HL-60/S4 treated with retinoic acid at 250 ng/mL for 4 days and 3 days (cell line): ENCODE data around the gene IL7R.

Experiments
- in situ Hi-C: fragments of 300-500 bp; cut with MboI; formaldehyde crosslinking; loops from 2 replicates; pipeline ENCODE4 v1.7.0; 2022; ENCODE audit warnings: low sequenced_read_pairs

The IL7R gene

DNA sequence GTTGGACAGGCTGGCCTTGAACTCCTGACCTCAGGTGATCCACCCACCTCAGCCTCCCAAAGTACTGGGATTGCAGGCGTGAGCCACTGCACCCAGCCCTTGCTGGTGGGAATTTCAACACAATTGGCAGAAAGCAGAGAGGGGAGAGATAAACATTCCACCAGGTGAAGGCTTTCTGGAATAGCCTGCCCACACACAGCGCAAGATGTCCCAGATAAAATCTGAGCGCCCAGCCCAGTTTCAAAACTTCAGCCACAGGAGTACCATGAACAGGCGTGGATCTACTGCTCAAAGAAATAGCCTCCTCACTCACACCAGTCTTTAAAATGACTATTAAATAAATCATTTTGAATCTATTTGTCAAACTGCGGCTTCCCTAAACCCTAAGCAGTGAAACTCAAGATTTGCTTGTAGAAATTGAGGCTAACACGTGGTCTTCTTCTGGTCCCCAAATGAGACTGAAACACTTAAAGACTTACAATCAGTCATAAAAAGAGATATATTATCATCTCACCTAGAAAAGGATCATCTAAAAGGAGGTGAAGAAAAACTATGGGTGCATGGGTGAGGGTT lies 47.0 kb downstream of the IL7R start:
- in situ Hi-C loops = no loop called here

DNA sequence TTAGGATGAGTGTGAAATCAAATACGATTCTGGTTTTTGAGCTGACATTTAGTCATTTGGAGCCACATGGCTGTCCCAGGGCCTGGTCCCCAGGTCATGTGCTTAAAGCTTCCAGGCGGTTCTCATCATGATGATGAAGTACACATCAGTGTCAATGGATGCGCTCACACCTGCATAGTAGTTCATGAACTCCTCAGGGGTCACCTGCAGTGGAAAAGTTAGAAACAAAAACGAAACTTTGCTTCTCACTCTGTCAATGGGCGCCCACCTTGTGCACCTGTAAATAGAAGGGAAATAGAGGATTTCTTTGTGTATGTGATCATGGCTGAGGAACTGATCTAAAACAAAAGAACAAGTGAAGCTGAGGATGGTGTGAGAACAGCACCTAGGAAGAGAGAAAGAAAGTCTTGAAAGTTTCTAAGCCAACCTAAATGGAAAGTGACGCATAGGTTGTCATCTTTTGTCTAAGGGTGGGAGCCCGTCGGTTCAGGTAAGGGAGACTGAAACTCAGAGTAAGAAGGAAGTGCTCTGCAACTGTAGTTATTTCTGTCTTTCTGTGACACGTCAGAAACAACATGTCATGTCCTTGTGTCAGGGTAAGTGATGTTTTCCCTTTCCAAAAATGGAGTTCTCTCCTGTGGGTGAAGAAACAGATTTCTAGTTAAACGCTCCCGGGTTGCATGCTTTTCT lies 47.9 kb downstream of the IL7R start:
- in situ Hi-C loops = no loop called here

DNA sequence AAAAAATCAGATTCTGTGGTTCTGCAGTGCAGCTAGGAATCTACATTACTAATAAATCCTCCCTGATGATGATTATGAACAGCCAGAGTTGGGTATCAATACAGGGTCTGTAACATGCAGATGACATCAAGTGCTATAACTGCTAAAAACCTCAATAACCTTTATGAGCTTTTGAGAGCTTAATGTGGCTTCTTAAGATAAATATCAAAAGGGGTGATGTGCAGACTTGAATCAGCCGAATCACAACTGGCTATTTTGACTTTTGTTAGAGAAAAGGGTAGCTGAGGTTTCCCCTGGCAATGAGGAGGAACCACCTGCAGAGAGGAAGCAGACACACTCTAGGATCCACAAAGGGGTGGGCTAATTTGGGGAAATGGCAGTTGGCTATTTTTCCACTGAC lies 51.5 kb downstream of the IL7R start:
- in situ Hi-C loops = no loop called here

DNA sequence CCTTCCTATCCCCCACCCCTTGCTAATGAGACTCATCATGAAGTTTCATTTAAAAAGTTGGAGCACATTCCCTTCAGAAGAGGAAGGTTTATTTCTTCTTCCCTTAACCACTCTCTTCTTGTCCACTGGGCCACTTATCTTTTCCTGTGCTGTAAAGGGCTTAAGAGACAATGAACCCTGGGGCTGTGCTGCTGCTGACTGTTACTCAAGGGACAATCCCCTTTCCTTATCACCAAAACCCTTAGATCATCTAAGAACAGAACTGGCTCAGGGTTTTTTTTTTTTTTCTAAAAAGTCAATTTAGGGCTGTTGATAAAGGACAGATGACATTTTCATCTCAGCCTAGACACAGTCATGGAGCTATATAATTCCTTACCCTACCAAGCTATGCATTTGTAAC lies 52.1 kb downstream of the IL7R start:
- in situ Hi-C loops = no loop called here

DNA sequence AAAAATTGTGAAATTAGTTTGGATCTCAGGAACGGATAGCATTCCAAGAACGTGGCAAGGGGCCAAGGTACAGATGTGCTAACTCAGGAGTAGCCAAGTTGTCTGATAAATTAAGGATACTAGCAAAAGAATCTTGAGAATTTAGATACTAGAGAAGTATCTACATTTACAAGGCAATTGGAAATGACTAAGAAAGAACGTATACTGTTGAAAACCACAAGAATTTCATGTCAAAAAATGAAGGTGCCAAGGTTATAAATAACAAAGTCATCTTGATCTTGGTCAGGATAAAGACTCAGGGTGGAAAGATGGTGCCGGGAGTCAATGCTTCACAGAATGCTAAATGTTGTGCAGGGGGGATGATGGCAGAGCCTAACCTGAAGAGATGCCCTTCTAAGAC lies 62.5 kb downstream of the IL7R start:
- in situ Hi-C loops = no loop called here

DNA sequence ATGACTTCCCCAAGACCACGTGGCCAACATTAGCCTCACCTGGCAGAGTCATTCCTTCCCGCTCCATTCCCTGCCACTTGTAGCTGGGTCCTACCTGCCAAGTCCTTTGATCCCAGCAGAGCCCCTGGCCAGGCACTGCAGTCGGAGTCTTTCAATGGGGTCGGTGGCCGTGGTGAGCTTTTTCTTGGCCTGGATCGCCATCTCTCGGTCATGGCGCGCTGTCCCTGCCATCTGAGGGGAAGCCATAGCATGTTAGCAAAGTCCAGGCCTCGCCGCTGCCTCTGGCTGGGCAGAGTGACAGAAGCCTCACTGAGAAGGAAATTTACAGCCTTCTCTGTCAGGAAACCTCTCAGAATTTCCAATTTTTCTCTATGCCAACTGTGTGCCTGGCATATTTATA lies 64.2 kb downstream of the IL7R start:
- in situ Hi-C loops = loop anchor here (10.0 kb wide), 3 partner anchors 146 to 826 kb away; no protein-coding TSS in a partner anchor

DNA sequence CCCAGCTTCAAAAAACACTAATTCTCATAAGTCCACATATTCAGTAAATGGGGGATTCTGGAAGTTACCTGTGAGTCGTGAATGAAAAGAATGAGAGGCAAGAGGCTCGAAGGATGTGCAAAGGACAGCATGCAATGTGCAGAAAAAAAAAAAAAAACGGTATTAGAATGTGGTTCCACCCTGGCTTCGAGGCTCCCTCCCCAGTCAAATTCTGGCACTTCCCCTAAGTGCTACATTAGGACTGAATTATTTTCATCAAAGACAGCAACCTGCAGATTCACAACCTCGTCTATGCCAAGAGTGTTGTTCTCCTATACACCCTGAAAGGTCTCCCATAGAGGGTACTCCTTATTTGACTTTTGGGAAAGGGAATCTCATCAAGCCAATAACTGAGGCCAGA lies 65.2 kb downstream of the IL7R start:
- in situ Hi-C loops = loop anchor here (10.0 kb wide), 3 partner anchors 147 to 827 kb away; no protein-coding TSS in a partner anchor

DNA sequence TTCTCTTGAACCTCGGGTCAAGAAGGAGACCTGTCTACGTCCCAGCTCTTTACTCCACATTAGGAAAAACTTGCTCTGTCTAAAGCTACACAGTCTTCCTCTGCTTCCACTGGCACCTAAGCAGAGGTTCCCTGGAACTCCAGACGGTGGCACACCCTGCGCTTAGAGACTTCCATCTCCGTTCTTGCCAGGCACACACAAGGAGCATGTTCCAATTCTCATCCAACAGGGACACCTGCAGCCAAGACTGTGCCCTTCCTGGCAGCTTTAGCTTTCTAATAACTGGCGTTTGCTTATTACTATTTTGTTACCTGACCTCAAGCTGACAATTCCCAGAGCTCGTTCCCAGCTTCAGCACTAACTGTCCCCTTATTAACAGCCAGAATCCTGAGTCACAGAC lies 65.8 kb downstream of the IL7R start:
- in situ Hi-C loops = loop anchor here (10.0 kb wide), 3 partner anchors 148 to 828 kb away; no protein-coding TSS in a partner anchor

DNA sequence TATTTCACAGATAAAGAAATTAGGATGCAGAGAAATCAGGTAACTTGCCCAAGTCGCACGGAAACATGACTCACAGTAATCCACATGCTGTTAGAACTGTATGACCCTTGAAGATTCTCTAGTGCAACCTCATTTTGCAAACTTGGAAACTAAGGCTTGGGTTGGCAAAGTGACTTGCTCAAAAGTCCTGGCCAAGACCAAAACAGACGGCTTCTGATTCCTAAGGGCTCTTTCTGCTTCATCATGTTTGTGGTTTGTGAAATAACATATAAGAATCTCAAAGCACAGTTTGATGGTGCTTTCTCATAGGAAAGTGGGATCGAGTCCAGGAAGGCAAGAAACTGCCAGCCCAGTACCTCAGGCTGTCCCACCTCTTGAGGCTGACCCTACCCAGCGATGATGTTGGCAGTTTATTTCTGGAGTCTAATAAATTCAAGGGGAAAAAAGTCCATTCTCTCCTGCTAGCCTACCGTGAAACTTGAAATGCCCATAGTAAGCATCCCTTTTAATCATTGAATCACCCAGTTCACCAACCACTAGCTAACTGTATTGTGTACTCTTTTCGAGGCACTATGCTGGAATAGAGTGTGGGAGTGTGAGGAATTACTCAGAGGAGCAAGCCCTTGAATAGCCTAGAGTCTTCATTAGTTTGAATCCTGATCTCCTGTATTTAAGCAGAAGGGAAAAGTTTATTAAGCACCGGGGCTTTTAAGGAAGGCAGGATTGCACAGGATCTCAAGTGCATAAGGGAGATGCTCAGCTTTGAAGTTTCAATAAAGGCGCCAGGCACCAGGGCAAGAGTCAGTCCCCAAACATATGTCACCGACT lies 67.6 kb downstream of the IL7R start:
- in situ Hi-C loops = loop anchor here (10.0 kb wide), 3 partner anchors 150 to 830 kb away; no protein-coding TSS in a partner anchor

DNA sequence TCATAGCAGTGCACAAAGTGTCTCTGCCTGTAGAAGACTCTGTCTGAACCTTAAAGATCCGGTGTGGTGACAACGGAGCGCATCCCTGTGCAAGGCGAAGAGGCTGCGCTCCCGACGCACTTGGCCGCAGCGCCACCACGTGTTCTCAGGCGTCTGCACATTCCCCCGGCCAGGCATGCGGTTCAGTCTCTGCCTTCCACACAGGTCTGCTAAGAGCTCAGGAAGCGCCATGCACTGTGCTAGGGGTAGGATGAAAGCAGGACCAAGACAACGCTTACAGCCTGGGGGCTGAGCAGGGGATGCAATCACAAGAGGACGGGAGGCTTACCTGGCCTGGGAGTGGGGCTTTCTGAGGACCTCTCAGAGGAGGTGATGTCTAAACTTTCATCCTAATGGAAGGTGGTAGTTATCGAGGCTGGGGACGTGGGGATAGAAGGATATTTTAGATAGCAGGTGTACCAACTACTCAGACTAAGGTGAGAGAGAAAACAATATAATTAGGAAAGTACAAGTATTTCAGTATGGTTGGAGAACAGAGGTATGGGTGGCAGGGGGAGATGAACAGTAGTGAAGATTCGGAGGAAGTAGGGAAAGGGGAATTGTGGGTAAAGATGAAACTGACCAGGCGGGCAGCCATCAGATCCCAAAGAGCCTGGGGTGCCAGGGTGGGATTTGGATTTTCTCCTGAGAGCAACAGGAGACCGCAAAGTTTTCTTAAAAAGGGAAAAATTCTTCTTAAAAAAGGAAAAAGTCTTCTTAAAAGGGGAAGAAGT lies 68.4 kb downstream of the IL7R start:
- in situ Hi-C loops = loop anchor here (10.0 kb wide), 3 partner anchors 150 to 830 kb away; no protein-coding TSS in a partner anchor

DNA sequence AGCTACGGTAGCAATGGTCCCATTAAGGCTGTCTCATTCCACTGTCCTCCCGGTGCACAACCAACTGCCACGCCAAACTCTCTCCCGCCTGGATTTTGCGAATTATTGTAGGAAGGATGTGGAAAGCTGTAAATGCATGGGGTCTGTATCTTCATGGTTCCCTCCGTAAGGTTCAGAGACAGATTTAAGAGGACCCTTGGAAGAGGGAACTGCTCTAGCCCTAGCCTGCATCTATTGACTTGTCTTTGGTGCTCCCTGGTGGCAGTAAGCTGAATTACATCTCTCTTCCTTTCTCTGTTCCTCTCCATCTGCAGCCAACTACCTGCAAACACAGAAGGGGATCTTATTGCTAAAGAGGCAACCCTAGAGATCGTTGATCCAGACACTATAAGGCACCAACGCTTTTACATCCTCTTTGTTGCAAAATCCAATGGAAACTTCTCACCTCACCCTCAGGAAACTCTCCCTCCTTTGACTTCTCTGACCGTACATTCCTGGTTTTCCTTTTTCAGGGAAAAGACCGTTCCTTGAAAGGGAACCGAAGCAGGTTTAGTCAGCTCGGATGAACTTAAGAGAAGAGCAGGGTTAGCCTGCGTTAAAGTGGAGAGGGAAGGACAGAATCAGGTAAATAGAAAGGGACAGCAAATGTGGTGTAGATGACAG lies 69.8 kb downstream of the IL7R start:
- in situ Hi-C loops = loop anchor here (10.0 kb wide), 3 partner anchors 152 to 832 kb away; no protein-coding TSS in a partner anchor
